NCI-H128 (cell line): ENCODE results near the gene TM4SF4.
"Not testable (repeated sequence)": the region's sequence is repeated elsewhere in the genome, so short reads cannot be mapped to it uniquely, and the experiment has no call there.

Experiments
- DNase-seq: peaks from one replicate; lab custom pipeline; 2025; ENCODE audit not compliant: unreplicated experiment; lab: John Stamatoyannopoulos, UW

Gene TM4SF4, protein sequence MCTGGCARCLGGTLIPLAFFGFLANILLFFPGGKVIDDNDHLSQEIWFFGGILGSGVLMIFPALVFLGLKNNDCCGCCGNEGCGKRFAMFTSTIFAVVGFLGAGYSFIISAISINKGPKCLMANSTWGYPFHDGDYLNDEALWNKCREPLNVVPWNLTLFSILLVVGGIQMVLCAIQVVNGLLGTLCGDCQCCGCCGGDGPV

DNA sequence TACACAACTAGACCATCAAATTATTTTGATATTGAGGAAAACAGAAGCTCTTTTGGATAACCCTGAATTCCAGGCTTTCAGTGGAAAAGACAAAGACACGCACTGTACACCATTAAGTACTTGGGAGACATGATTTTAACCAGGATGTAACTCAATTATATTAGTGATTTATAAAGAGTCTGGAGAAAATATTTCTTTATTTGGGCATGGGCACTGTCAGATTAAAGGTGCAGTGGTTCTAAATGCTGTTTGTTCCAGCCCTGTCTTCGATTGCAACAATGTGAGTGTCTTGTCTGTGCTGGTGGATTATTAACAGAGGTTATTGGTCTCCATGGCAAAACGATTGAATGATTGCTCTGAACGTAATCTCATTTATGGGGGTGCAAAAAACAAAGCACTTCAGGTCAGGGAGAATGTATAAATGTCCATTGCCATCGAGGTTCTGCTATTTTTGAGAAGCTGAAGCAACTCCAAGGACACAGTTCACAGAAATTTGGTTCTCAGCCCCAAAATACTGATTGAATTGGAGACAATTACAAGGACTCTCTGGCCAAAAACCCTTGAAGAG is at the start of gene TM4SF4:
Gene TM4SF4 (plus strand): TSS at position 448 of the 568 bp plus-strand sequence. CDS start 181 bp downstream, outside the sequence.
- no peak for DNase-seq

DNA sequence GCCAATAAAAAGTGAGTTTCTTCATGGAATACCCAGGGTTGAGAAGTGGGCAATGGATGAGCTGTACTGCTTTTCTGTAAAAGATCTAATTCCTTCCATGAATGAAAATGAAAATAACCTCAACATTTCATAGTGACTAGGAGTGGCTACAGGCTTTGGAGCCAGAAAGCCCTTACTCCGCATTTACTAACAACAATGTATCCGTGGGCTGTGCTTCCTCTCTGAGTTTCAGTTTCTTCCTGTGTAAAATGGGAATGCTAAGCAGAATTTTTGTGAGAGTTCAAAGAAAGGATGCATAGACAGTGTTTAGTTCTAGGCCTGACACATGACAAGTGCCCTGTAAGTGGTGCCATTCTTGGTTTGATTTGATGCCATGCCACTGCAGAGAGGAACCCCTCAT is 49.6 kb upstream of the TM4SF4 start:
- no peak for DNase-seq

DNA sequence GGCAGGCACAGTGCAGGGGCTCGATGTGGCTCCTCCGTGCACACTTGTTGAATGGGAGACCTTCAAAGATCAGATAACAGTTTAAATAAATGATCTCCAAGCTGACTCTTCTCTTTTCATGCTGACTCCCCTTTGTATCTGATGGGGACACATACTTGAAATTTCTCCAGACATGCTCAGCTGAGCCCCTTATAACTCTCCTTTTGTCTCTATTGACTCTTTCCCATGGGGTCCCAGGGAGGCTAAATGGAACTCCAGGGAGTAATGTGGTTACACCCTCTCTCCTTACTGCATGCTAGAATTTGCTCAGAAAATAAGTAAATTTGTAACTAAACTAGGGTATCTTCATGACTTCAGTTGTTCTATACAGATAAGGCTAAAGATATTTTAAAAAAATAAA is 48.2 kb upstream of the TM4SF4 start:
- DNase-seq = no peak

DNA sequence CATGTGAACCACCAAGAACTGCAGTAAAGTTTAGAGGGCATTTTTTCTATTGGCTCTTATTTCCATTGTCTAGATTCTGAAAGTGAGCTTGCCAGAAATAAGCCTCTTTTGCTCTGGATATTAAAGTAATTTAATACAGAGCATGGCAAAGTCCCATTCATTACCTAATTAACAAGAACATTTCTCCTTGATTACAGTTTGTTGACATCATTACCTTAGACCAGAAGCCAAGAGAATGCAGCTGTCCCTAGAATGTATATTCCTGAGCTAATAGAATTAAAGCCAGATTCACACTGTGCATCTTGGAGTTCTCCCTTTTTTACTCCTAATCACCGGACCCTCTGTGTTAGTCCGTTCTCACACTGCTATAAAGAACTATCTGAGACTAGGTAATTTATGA is 46.4 kb upstream of the TM4SF4 start:
- no peak for DNase-seq

DNA sequence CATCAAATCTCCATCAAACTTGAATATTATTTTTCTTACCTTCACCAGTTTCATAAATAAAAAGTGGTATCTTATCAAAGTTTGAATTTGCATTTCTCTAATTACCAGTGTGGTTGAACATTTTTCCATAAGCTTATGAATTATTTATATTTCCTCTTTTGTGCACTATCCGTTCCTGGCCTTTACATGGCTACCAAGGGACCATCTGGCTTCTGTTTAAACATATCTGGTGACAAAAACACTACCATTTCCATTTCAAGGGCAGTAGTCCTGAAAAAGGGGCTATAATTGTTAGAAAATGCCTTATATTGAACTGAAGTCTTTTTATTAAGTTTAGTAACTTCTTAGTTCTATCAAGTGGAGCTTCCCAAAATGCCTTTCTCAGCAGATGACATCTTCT is 44.3 kb upstream of the TM4SF4 start:
- no peak for DNase-seq

DNA sequence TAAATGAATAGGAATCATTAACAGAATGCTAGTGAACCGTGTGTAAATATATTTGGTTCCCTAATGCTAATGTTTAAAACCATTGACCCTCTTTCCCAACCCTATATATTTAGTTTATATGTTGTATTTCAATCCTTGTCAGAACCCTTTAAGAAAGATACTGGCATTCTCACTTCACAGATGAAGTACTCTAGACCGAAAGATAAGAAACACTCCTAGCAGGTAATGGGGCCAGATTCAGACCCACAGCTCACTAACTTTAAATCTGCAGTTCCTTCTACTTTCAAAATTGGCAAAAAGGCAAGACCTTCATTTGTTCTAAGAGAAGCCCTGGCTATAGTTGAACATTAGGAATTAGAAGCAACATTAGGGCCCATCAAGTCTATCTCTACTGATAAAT is 42.3 kb upstream of the TM4SF4 start:
- no peak for DNase-seq

DNA sequence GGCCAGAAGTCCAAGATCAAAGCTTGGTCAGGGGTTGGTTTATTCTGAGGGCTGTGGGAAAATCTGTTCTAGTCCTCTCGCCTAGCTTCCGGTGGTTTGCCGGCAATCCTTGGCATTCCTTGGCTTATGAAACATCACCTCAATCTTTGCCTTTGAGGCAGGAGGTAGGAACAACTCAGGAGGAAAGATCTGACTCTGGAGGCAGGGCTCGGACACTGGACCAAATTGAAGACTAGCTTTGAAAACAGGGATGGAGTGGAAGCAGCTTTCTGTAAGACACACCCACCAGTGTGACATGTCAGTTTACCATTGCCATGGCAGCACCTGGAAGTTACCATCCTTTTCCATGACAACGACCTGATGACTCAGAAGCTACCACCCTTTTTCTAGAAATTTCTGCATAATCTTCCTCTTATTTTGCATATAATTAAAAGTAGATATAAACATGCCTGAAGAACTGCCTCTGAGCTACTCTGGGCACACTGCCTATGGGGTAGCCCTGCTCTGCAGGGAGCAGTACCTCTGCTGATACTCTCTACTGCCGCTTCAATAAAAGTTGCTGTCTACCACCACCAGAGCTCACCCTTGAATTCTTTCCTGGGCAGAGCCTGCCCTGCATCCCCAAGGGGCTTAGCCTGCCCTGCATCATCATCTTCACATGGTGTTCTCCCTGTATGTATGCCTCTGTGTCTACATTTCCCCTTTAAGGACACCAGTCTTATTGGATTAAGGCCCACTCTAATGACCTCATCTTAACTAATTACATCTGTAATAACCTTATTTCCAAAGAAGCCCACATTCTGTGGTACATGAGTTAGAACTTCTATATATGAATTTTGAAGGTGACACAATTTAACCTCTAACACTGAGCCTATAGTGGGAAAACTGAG is 38.3 kb upstream of the TM4SF4 start:
- no peak for DNase-seq

DNA sequence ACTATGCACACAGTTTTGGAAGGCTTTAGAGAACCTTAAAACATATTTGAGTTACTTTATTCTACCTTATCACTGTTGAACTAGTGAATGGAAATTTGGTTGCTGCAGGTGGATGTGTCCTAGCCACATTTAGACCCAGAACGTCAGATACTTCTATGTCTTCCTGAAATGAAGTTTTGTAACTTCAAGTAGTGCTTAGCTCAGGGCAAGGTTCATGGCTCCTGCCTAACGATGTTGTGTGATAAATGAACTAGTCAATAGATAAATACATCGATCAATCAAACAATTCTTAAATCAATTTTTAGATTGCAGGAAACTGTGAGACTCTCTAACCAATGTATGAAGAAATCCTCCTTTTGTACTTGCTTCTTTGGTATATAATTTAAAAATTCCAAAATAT is 37.2 kb upstream of the TM4SF4 start:
- DNase-seq = no peak

DNA sequence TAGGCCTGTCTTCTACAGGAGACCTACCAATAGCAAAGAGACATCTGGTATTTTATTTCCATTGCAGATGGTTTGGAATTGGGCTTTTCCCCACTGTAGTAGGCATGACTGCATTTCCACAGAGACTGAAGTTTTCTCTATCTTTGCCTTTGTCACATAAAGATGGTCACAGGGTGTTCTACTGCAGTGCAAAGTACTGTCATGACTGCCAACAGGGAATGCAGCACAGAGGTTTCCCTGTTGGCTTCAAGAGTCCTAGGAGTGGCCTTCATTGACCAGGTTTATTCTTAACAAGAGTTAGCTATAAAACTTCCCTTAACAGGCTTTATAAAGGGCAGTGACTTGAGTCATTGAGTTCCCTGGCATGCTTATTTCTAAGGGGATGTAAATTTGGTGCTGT is 36.8 kb upstream of the TM4SF4 start:
- DNase-seq = no peak

DNA sequence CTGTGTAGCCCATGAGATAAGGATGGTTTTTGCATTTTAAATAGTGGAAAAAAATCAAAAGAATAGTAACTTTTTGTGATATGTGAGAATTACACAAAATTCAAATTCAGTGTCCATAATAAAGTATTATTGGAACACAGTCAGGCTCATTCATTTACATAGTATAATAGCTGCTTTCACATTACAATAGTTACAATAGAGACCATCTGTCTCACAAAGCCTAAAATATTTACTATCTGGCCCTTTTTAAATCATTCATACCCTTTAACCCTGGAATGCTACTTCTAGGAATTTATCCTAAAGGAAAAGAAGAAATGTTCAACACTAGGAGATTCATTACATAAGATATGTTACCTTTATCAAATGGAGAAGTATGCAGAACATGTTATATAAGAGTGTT is 35.5 kb upstream of the TM4SF4 start:
- no peak for DNase-seq

DNA sequence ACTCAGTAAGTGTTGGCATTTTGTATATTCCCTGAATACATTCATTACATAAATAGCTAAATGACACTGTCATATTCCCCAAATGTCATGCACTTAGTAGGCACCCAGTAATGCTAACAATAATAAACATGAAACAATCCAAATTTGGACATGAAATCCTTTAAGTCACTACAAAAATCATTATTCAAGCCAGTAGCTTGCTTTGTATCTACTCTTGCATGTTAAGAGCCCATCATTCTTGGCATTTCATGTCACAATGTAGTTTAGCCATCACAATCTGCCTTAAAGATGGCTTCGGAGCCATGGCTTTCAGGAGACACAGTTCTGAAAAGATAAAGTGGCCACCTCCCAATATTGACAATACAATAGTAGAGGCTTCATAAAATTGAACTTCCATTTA is 32.9 kb upstream of the TM4SF4 start:
- DNase-seq = no peak

DNA sequence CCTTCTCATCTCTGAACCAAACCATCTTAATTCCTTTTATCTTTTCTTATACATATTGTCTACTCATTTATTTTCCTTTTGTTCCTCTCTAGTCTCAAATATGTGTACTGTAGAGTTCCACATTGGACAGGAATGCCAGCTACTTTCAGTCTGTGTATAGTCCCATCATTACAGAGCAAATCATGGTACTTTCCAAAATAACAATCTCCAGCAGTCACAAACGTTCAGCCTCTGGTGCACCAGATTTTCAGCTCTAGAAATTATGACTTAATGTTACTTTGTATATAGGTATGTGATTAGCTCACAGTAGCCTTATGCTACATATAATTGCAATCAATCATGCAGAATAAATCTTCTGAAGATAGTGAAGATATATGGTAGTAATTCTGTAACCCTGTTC is 32.5 kb upstream of the TM4SF4 start:
- DNase-seq = no peak

DNA sequence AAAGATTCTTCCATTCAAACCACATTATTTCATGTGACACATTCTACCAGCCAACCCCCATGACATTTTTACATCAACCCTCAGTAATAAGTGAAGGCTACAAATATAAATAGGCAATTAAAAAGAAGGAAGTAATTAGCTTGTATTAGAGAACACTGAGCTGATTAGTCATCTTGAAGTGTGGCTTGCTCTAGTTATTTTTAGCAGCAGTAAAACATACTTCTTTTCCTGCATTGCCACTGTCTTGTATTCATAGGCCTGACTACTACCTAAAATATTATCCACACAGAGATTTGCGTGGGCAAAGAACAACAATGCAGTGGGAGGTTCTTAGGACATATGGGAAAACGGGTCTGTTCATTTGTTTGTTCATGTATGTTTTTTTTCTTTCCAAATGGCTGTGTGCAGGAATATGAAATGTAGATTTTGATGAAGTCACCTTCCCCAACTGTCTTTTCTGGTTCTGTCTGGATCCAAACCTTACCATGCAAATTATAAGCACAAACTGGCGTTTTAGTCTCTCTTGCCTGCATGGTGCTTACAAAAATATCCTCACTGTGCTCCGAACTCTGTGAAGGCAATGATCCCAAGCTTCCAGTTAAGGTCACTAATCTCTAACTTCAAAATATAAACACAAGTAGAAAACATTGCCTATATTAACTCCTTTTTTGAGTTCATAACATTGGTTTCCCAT is 31.5 kb upstream of the TM4SF4 start:
- DNase-seq = no peak

DNA sequence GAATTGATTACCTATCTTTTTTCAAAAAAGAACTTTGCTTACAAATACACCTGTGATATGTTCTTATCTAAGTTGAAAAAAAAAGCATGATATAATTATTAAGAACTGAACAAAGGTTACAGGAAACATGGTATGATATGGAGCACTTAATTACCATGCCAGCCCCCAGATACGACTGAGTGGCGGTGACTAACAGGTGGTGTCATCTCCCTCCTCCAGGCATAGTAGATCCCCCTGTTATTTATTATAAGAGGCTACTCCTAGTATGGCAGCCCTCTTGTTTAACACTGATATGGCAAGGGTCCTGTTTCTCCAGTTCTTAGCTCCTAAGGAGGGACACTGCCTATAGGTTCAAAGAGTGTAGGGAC is 31.0 kb upstream of the TM4SF4 start:
- no peak for DNase-seq

DNA sequence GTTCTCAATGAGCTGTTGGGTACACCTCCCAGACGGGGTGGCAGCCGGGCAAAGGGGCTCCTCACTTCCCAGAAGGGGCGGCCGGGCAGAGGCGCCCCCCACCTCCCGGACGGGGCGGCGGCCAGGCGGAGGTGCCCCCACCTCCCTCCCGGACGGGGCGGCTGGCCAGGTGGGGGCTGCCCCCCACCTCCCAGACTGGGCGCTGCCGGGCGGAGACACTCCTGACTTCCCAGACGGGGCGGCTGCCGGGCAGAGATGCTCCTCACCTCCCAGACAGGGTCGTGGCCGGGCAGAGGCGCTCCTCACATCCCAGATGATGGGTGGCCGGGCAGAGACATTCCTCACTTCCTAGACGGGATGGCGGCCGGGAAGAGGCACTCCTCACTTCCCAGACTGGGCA is 29.6 kb upstream of the TM4SF4 start:
- not testable (repeated sequence) for DNase-seq

DNA sequence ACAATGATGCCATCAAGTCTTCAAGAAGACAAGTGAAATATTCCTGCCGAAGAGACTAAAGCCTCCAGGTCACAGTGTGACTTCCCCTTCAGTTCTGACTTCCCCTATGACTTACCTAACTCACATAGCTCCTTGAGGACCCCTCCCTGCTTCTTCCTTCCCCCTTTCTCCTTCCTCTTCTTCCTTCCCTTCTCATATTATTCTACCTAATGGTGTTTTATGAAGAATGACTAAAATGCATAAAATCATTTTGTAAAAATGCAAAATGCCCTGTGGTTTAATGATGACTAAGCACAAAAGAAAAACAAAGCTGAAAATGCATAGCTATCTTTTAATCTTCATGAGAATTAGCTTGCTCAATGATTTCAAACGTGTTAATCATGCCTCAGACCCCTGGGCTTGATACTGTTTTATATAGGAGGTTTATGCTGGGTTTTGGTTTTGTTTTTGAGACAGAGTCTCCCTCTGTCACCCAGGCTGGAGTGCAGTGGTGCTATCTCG is 26.1 kb upstream of the TM4SF4 start:
- DNase-seq = no peak

DNA sequence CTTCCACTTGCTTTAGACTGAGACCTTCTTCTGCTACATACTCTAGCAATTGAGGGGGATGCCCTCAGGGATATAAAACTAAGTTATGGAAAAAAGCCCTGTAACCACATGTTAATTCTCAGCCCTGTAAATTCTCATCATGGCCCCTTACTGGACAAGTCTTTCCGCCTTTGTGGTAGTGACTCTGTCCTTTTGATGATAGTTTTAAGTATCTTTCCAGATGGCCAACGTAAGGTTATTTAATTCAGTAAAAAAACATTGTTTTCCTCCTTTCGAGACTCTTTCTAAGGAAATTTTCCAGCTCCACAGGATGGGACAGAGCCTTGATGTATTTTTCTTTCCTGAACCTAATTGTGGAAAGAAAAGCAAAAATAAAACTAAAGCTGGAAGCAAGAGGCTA is 25.3 kb upstream of the TM4SF4 start:
- DNase-seq = no peak

DNA sequence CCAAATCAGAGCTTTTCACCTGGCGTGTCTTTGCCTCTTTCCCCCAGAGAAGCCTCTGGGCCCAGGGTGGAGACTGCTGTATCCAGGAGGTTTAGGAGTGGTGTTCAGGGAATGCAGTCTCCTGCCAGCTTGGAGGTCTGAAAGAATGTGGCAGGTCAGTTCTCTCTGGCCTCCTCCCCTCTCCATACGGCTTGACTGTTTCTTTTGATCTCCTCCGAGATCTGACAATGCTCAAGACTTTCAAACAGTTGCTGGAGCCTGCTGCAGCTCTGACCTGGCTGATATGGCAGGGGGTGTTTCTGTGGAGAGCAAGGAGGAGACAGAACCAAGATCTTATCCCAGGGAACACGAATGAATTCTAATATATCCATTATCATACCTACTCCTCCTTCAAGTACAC is 24.7 kb upstream of the TM4SF4 start:
- no peak for DNase-seq

DNA sequence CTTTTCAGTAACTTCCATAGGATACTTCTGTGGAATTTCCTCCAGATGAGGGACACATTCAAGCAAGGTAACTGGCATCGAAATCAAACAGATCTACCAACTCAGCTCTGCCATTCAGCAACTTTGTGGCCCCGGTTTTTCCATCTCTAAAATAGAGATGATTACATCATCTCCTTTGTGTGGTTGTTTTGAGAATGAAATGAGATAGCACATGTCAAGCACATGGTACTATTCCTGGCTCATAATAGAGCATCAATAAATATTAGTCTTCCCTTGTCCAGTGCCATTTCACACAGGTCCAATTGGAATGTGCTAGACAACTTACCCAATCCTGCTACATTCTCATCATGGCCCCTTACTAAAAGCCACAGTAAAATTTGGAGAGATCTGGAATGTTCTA is 24.2 kb upstream of the TM4SF4 start:
- DNase-seq = no peak

DNA sequence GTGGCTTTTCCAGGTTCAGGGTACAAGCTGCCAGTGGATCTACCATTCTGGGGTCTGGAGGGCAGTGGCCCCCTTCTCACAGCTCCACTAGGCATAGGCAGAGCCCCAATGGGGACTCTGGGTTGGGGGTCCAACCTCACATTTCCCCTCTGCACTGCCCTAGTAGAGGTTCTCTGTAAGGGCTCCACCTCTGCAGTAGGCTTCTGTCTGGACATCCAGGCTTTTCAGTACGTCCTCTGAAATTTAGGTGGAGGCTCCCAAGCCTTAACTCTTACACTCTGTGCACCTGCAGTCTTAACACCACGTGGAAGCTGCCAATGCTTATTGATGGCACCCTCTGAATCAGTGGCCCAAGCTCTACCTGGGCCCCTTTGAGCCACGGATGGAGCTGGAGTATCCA is 22.5 kb upstream of the TM4SF4 start:
- no peak for DNase-seq

DNA sequence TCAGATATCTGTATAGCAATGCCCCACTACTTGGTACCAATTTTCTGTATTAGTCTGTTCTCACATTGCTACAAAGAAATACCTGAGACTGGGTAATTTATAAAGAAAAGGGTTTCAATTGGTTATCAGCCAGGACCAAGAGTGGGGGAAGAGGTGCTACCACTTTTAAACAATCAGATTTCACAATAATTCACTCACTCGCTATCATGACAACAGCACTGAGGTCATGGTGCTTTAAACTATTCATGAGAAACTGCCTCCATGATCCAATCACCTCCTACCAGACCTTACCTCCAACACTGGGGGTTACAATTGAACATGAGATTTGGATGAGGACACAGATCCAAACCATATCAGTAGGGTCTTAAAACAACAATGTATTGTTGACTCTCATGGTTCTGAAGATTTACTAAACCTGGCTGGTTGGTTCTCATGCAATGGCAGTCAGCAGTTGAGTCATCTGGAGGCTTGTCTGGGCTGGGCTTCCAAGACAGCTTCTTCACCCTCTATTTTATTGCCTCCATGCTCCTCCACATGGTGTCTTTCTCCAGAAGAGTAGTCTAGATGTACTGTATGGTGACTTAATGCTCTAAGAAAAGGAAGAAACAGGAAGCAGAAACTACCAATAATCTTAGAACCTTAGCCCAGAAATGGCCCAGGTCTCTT is 21.2 kb upstream of the TM4SF4 start:
- no peak for DNase-seq
